Hematopoietic multipotent progenitor cell treated with erythropoietin and hydrocortisone succinate and interleukin-3 and kit ligand, for 8 days (in vitro differentiated cells): Measurements from ENCODE around the gene KPNA1.
A peak's percentile ranks its signal among the peaks of the same experiment; 100 is the strongest.
"Not testable (repeated sequence)": the region's sequence is repeated elsewhere in the genome, so short reads cannot be mapped to it uniquely, and the experiment has no call there.

Source experiments
- DNase-seq: peaks from one replicate; pipeline ENCODE4 v3.0.0-alpha.2; 2015

KPNA1 gene

DNA sequence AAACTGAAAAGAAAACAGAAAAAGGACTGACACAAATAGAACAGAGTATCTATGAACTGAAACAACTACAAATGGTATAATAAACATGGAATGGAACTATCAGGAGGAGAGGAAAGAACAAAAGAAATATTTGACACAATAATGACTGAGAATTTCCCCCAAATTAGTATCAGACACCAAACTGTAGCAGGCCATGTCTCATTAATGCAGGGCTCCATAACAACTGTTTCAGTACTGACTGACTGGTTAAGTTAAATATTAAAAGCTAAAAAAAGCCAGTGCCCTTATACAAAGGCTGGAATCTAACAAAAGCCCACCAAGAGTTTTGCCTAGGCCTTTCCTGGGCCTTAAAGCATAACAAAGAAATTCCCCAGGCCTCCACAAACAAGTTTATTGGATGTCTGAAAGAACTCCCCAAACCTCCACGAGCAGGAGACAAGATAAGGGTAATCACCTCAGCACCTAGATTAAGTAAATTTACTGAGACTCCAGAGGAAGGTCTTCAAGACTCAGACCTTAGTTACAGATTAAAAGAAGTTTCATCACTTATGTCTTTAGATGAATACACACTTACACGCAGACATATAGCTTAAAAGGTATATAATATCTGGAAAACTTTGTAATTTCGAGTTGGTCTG lies 45.7 kb downstream of the KPNA1 start:
- no peak for DNase-seq

DNA sequence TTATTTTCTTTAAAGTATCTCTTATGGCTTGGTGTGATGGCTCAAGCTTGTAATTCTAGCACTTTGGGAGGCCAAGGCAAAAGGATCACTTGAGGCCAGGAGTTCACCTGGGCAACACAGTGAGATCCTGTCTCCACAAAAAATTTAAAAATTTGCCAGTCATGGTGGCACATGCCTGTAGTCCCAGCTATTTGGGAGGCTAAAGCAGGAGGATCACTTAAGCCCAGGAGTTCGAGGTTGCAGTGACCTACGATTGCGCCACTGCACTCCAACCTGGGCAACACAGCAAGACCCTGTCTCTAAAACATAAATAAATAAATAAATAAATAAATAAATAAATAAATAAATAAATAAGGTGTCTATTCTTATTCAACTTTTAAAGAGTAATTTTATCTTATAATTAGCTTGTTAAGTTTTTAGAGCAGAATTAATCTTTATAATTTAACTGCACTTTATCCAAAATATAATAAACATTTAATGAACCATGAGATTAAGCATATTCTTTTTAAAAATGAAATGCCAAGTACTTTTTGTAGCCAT lies 48.0 kb downstream of the KPNA1 start:
- DNase-seq, result no peak

- DNase-seq, result no peak
Observed at GRCh38 chr3:122464659-122465058, 50.1 kb downstream of the KPNA1 start.

DNA sequence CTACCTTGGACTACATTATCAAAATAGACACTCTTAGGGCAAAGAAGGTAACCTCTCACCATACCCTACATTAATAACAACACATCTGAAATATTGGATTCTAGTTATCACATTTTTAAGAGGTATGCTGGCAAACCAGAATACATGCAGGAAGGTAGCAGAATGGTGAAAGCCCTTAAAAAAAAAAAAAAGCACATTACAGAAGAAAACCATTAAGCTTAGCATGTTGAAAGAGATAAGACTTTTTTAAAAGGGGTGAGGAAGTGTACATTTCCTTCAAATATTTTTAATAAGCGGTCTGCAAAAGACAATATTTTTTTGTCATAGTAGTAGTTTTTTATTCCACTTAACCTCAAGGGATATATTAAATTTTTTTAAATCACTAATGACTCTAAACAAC lies 52.3 kb downstream of the KPNA1 start:
- DNase-seq, result no peak

DNA sequence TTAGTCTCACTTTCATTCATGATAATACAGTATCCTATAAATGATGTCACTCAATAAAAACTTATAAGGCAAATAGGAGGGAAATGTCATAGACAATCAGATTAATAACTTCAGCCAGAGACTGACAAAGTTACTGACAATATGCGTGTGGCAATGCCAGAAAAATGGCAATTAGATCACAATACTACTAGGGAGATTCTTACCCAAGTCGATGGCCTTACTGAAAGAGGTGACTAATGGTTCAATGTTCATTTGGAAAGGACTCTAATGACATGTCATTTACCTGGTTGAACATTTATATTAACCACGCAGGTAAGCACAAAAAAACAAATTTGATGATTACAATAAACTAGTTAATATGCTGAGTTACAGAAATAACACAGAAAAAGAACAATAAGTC lies 52.9 kb downstream of the KPNA1 start:
- DNase-seq, result no peak

GRCh38 chr3:122458992-122459391 lies 55.7 kb downstream of the KPNA1 start:
- DNase-seq, result peak; percentile 72

- no peak for DNase-seq
Observed at GRCh38 chr3:122457706-122458105, 57.0 kb downstream of the KPNA1 start.

- no peak for DNase-seq
Observed at GRCh38 chr3:122456074-122456473, 58.7 kb downstream of the KPNA1 start.

GRCh38 chr3:122451371-122451770 lies 63.4 kb downstream of the KPNA1 start:
- no peak for DNase-seq

GRCh38 chr3:122448218-122448617 lies 66.5 kb downstream of the KPNA1 start:
- DNase-seq, result not testable (repeated sequence)

GRCh38 chr3:122444491-122444887 lies 70.2 kb downstream of the KPNA1 start:
- DNase-seq, result not testable (repeated sequence)

GRCh38 chr3:122443762-122444490 lies 70.8 kb downstream of the KPNA1 start:
- DNase-seq, result not testable (repeated sequence)

DNA sequence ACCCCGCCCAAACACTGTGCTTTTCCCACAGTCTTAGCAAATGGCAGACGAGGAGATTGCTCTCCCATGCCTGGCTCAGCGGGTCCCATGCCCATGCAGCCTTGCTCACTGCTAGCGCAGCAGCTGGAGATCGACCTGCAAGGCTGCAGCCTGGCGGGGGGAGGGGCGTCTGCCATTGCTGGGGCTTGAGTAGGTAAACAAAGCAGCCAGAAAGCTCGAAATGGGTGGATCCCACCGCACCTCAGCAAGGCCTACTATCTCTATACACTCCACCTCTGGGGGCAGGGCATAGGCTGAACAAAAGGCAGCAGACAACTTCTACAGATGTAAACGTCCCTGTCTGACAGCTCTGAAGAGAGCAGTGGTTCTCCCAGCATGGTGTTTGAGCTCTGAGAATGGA lies 71.6 kb downstream of the KPNA1 start:
- no peak for DNase-seq

- DNase-seq, result no peak
Observed at GRCh38 chr3:122435950-122436349, 78.8 kb downstream of the KPNA1 start.

- peak; percentile 72 for DNase-seq
Observed at GRCh38 chr3:122430371-122430770, 84.4 kb downstream of the KPNA1 start.

DNA sequence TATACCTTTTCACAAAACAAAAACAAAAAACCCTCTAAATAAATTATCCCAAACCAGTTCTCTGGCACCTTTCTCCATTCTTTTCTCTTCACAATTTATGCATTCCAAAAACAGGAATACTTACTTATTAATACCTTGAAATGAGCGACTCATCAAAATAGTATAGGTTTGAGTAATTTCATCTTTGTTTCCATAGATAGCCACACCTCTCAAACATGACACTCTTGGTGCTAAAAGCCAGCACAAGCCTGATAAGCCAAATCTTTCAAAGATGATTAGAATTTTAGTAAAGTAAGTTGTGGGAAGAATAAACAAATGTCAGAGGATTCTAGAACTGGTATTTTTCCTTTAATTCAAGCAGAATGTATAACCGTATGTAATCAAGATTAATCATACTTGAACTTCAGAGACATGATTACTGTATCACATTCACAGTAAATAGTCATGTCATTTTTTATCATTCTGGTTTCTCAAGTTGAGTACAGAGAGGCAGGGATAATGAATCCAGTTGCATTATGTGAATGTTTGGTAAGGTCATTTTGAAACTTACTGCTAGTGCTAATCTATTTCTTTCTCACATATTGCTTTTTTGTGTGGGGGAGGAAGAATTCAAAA lies 86.8 kb downstream of the KPNA1 start:
- peak; percentile 17 for DNase-seq

GRCh38 chr3:122421836-122422235 lies 92.9 kb downstream of the KPNA1 start:
- no peak for DNase-seq

DNA sequence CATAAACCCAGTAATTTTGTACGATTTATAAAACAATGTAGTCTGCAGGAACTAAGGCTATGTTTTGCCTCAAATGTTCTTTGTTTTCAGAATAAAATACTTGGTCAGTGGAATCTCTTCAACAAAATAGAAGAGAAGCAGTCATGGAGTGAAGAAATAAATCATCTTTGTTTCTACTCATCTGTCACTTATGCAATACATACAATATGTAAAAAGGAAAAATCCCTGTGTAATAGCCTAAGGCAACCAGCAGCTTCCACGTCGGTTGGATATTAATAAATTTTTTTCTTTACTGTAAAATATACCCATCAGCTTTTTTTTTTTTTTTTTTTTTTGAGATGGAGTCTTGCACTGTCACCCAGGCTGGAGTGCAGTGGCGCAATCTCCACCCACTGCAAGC lies 93.6 kb downstream of the KPNA1 start:
- no peak for DNase-seq

- no peak for DNase-seq
Observed at GRCh38 chr3:122416966-122417365, 97.8 kb downstream of the KPNA1 start.

- DNase-seq, result peak; percentile 98
Observed at GRCh38 chr3:122415762-122416654, 98.7 kb downstream of the KPNA1 start, which contains the start of gene WDR5B. Gene WDR5B (minus strand): TSS chr3:122416062. CDS start chr3:122415528, 534 bp downstream.

DNA sequence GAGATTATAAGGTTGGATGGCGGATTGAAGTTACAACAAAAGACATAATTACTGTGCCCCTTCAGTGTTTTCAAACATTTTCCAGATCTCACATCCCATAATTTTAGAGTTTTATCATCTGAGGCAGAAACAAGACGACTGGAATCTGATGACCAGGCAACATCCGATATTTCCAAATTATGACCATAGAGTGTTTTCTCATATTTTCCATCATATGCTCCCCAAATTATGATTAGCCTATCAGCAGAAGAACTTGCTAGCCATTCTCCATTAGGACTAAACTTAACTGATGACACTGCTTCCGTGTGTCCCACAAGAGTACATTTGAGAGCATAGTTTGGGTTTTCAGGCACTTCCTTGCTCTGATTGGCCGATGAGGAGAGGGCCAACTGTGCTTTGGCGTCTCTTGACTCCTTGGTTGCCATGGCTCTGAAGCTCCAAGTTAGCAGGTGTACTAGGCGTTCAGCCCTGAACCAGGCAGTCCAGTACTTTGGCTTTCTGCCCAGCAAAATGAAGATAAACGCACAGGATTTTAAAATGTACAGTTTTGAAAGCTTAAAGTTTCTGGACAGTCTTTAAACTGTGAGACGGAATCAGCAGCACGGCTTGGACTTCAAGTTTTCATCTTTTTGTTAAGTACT lies 99.5 kb downstream of the KPNA1 start:
- DNase-seq, result peak; percentile 75

DNA sequence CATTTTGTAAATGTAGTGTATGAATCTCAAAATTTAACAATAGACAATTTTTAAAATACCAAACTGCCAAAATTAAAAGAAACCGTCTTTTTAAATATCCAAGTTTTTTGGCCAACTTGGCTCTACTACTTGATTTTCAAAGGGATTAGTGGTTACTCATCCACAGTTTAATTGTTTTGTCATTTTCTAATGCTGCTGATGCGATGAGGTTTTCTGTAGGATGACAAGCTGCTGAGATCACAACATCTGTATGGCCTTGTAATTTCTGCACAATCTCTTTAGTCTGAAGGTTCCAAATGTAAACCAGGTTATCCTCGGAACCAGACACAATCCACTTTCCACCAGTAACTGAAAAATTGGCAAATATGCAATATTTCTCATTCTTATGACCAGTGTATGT lies 100.3 kb downstream of the KPNA1 start:
- DNase-seq, result no peak
